Stimulated activated CD8-positive, alpha-beta memory T cell treated with anti-CD3 and anti-CD28 coated beads, Interleukin-4, amount 100 ng/mL, for 1 hour (primary cell): ENCODE data around the gene TRNAU1AP.
"Not testable (repeated sequence)": the region's sequence is repeated elsewhere in the genome, so short reads cannot be mapped to it uniquely, and the experiment has no call there.

ENCODE experiments used
- DNase-seq, 2 donors: peaks; one replicate each; pipeline ENCODE4 v3.0.0-alpha.2; 2020; ENCODE audit warnings: low read depth in 2 of 2, low spot score in 1 of 2

The TRNAU1AP gene

GRCh38 chr1:28521502-28522164 lies 31.3 kb upstream of the TRNAU1AP start:
- no peak for DNase-seq

- DNase-seq: not testable (repeated sequence)
Measured at GRCh38 chr1:28522537-28522936, 30.3 kb upstream of the TRNAU1AP start.

GRCh38 chr1:28525002-28525642 lies 27.8 kb upstream of the TRNAU1AP start:
- not testable (repeated sequence) for DNase-seq

GRCh38 chr1:28526886-28527285 lies 26.0 kb upstream of the TRNAU1AP start:
- DNase-seq: no peak

GRCh38 chr1:28530456-28530855 lies 22.4 kb upstream of the TRNAU1AP start:
- DNase-seq: no peak

- DNase-seq: no peak
Measured at GRCh38 chr1:28534671-28535070, 18.2 kb upstream of the TRNAU1AP start.

GRCh38 chr1:28535180-28535579 lies 17.7 kb upstream of the TRNAU1AP start:
- DNase-seq: no peak

- no peak for DNase-seq
Measured at GRCh38 chr1:28537457-28538199, 15.3 kb upstream of the TRNAU1AP start.

GRCh38 chr1:28538286-28538685 lies 14.6 kb upstream of the TRNAU1AP start:
- DNase-seq: no peak

GRCh38 chr1:28540651-28541050 lies 12.2 kb upstream of the TRNAU1AP start:
- no peak for DNase-seq

GRCh38 chr1:28541414-28542015 lies 11.4 kb upstream of the TRNAU1AP start:
- DNase-seq: not testable (repeated sequence)

GRCh38 chr1:28545246-28545628 lies 7.6 kb upstream of the TRNAU1AP start:
- no peak for DNase-seq

GRCh38 chr1:28548318-28548717 lies 4.6 kb upstream of the TRNAU1AP start:
- DNase-seq: no peak

- DNase-seq: no peak
Measured at GRCh38 chr1:28551381-28551780, 1.5 kb upstream of the TRNAU1AP start.

GRCh38 chr1:28560886-28561285 lies 8.0 kb downstream of the TRNAU1AP start:
- DNase-seq: no peak

- DNase-seq: no peak
Measured at GRCh38 chr1:28564310-28564709, 11.4 kb downstream of the TRNAU1AP start.

GRCh38 chr1:28565040-28565439 lies 12.2 kb downstream of the TRNAU1AP start:
- DNase-seq: no peak

GRCh38 chr1:28565726-28566125 lies 12.8 kb downstream of the TRNAU1AP start:
- DNase-seq: no peak

- DNase-seq: no peak
Measured at GRCh38 chr1:28566931-28567330, 14.0 kb downstream of the TRNAU1AP start.

- no peak for DNase-seq
Measured at GRCh38 chr1:28571911-28572310, 19.0 kb downstream of the TRNAU1AP start.

GRCh38 chr1:28572891-28573290 lies 20.0 kb downstream of the TRNAU1AP start:
- not testable (repeated sequence) for DNase-seq

GRCh38 chr1:28573564-28573963 lies 20.7 kb downstream of the TRNAU1AP start:
- DNase-seq: no peak
